Dedifferentiated amniotic fluid mesenchymal stem cell (primary cell): ENCODE measurements around the gene GPM6B.

Experiments used
- DNase-seq: peaks from one replicate; pipeline ENCODE4 v3.0.0-alpha.2; 2016; ENCODE audit errors: extremely low spot score

GPM6B gene

GRCh38 chrX:13824746-13825145, 7.9 kb upstream of the GPM6B start:
- DNase-seq: no peak

GRCh38 chrX:13821738-13822137, 4.8 kb upstream of the GPM6B start:
- no peak for DNase-seq

GRCh38 chrX:13816176-13816575, 717 bp downstream of the GPM6B start:
- DNase-seq: no peak

DNA sequence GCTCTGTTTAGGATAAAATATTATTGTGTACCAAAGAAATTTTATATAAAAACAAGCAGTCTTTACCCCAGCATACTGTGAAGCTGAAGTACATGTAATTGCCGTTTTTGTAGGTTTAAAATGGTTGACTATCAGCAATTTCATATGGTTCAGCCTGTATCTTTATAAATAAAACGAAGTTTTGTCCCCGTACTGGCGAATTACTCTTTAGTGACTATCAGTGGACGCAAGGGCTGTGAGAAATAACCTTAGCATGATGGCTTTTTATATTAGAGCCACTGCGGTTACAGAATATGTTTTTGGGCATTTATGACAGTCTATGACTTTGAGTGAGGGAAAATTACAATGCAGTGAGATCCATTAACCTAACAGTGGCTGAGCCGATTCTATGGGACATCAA, 1.2 kb downstream of the GPM6B start:
- DNase-seq: no peak

DNA sequence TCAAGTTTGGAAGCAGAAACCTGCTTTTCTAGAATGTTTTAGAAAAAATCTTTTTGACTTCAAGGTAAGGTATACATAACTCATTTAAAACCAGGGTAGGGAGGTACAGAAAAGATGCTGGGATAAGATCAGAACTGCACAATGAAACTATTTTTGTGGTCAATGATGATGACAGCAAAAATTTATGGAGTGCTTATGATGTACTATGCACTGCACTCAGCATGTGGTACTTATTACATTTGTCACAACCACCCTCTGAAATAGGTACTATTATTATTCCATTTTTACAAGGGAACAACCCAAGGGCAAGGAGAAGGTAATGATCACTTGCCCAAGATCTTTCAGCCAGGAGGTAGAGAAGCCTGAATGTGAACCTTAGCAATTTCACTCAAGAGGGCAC, 8.0 kb downstream of the GPM6B start:
- DNase-seq: no peak

DNA sequence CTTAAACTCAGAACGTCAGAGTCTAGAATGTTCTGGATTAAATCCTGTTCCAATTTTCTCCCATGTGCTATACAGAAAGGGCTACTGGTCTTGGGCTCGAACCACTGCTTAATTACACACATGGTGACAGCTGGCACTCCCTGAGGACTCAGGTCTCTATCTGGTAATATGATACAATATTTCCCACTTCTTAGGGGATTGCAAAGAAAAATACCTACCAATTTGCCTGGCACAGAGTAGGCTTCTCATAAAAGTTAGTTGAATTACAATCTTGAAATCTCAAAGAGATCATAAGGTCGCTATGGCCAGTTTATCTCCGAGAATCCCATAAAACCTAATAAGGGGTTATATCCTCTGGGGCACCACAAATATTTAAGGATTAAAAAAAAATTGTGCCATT, 8.6 kb downstream of the GPM6B start:
- DNase-seq: no peak

- no peak for DNase-seq
These were observed 11.7 kb downstream of the GPM6B start for GRCh38 chrX:13805241-13805640.

GRCh38 chrX:13803116-13803515, 13.8 kb downstream of the GPM6B start:
- DNase-seq: no peak

- DNase-seq: no peak
These were observed 18.7 kb downstream of the GPM6B start for GRCh38 chrX:13798184-13798583.

DNA sequence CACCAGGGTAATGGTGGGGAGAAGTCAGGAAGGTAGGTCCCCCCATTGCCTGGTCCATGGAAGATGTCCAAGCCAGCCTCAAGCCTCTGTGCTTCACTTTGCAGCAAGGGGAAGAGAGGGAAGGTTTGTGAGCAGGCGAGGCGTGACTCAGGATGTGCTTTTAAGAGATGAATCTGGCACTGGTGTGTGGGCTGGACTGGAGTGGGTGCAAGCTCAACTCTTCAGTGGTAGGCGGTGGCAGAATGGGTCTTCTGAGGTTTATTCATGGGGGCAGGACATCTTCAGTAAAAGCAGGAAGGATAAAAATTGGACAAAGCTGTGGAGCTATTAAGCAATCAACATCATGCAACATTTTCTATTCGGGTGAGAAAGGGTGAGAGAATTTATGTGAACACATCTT, 19.4 kb downstream of the GPM6B start:
- no peak for DNase-seq

DNA sequence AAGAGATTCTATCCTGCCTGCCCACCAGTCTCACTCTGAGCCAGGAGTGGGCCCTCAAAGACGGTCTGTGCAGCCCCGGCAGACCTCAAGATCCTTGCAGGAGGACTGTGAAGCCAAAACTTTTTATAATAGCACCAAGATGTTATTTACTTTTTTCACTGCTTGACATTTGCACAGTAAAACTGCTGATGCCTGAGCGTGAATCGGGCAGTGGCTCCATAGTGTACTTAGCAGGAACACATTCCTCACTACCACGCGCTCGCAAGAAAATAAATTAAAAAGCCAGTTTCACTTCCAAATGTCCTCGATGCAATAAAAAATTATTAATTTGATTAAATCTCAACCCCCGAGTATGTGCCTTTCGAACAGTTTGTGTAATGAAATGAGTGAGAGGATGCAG, 22.5 kb downstream of the GPM6B start:
- no peak for DNase-seq

GRCh38 chrX:13793897-13794296, 23.0 kb downstream of the GPM6B start:
- DNase-seq: no peak

DNA sequence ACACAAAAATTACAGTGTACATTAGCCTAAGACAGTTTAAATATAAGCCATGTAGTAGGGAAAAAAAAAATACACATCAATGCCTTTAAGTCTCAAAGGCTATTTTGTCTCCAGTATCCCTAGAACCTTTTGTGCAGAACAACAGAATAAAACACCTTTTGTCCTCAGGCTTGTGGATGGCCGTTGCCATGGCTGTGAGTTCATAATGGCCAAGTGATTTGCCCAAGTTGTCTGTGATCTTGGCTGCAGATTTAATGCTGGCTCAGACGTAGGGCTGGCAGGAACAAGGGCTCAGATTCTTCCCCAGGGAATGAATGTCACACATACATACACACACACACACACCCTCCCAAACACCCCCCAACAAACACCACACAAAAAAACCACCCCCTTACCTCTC, 25.3 kb downstream of the GPM6B start:
- DNase-seq: no peak

- no peak for DNase-seq
These were observed 25.7 kb downstream of the GPM6B start for GRCh38 chrX:13791145-13791544.

GRCh38 chrX:13790206-13791131, 26.4 kb downstream of the GPM6B start:
- no peak for DNase-seq

DNA sequence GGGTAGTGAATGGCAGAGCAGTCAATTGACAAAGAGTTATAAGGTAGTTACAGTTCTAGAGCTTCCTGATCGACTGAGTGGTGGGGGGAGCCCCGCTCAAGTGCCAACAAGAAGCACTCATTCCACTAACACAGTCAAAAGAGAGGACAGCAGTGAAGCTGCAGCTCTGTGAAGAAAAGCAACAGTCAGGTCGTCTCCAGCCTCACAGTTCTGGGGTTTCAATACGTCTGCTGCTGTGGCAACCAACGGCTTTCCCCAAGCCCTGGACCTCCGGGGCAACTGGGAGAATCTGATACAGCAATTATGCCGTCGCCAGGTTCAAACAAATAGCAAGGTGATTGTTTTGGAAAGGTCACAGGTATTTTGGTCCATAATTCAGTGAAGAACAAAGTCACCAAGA, 30.8 kb downstream of the GPM6B start:
- no peak for DNase-seq

- no peak for DNase-seq
These were observed 35.9 kb downstream of the GPM6B start for GRCh38 chrX:13780868-13781427.

GRCh38 chrX:13778916-13779315, 38.0 kb downstream of the GPM6B start:
- peak; percentile 49 for DNase-seq

DNA sequence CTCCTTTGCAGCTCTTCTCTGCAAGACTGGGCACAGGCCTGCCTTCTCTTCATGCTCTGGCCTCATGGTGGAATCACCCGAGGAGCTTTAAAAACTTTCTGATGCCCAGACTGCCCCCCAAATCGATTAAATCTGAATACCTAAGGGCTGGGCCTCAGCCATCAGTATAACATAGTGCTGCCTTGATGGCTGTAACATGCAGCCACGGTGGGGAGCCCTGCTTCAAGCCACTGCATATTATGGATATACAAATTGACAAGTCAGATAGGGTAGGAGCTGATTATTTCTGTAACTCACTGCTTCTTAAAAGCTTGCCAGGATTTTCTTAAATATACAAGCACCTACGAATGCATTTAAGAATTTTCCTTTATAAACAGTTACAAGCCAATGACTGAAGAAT, 40.5 kb downstream of the GPM6B start:
- no peak for DNase-seq

GRCh38 chrX:13775837-13776236, 41.1 kb downstream of the GPM6B start:
- DNase-seq: no peak

GRCh38 chrX:13774696-13775095, 42.2 kb downstream of the GPM6B start:
- DNase-seq: no peak

DNA sequence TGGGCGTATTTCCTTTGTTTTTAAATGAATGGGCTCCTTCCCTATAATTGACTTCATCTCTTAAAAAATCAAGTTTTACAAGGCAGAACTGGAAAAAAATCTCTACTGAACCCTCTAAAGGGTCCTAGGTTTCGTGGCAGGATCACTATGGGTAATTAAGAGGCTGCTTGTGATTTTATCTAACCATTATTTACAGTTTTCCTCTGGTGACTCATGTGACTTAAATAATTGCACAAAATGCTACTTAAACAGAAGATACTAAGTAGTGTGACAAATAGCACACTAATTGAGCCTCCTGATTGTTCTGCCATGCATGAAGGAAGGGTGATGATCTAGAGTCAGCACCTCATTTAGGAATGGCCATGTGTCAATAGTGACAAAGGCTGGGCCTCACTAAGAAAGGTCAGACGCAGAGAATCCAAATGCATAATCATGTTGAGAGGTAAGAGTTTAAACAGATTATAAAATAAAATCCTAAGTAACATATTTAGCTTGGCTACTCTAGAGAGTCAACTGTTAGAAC, 46.8 kb downstream of the GPM6B start:
- no peak for DNase-seq

- no peak for DNase-seq
These were observed 48.0 kb downstream of the GPM6B start for GRCh38 chrX:13768939-13769338.
